Measurements from ENCODE around the gene IL13RA1.

- TF ChIP-seq ARNTL (CRISPR knock-in tag; IDR thresholded peaks at IDR 0.05; ENCODE audit: borderline replicate concordance, low read depth) (no peak), GLIS3 (CRISPR knock-in tag; IDR thresholded peaks at IDR 0.05) (no peak), PATZ1 (CRISPR knock-in tag; IDR thresholded peaks at IDR 0.05; ENCODE audit: borderline replicate concordance) (no peak), TCF4 (CRISPR knock-in tag; IDR thresholded peaks at IDR 0.05; ENCODE audit: borderline replicate concordance) (no peak), CREB5 (CRISPR knock-in tag; IDR thresholded peaks at IDR 0.05; ENCODE audit: low read depth) (no peak), ZFP30 (CRISPR knock-in tag; IDR thresholded peaks at IDR 0.05) (no peak), ZNF70 (CRISPR knock-in tag; IDR thresholded peaks at IDR 0.05) (no peak), BACH2 (CRISPR knock-in tag; IDR thresholded peaks at IDR 0.05; ENCODE audit: borderline replicate concordance) (no peak)
These were observed 33.6 kb upstream of the IL13RA1 start for GRCh38 chrX:118693843-118694242.

Data from SK-N-SH treated with all-trans-retinoic acid at 6 μM for 48 hours (cell line).